Natural killer cell treated with Interleukin-12 subunit alpha and Interleukin-12 subunit beta and Interleukin-15 and Interleukin-18, amount 100 ng/mL, for 72 hours (primary cell): ENCODE data around the gene TBC1D1. TPM values are rescaled to one million over a fixed set of nuclear protein-coding genes. Genes with fewer than 3 reads are reported as not detected.

Source experiments
- ATAC-seq, 2 donors: fragments of 150-1000 bp; cut with Tn5 transposase in 1 of 2; sonication (Bioruptor Pico), chemical (Tn5 transposase) in 1 of 2; 2 replicates each; pipeline ENCODE4 v1.10.0; 2021
- DNase-seq: peaks from one replicate; pipeline ENCODE4 v3.0.0; 2022; ENCODE audit warnings: low spot score
- H3K27ac Mint-ChIP-seq, 2 donors: 1 replicate in 1 of 2; 2 replicates in 1 of 2; pipeline ENCODE4 v1.8.0; 2022; ENCODE audit warnings: mixed read lengths in 2 of 2, mild to moderate bottlenecking in 1 of 2, moderate library complexity in 1 of 2
- H3K27me3 Mint-ChIP-seq, 2 donors: 1 replicate in 1 of 2; 2 replicates in 1 of 2; pipeline ENCODE4 v1.8.0; 2022; ENCODE audit warnings: mixed read lengths in 2 of 2
- H3K36me3 Mint-ChIP-seq: one replicate; pipeline ENCODE4 v1.8.0; 2022; ENCODE audit warnings: mixed read lengths
- H3K4me1 Mint-ChIP-seq, 2 donors: 1 replicate in 1 of 2; 2 replicates in 1 of 2; pipeline ENCODE4 v1.8.0; 2022; ENCODE audit warnings: low read depth in 2 of 2, mixed read lengths in 2 of 2, mild to moderate bottlenecking in 1 of 2
- H3K4me3 Mint-ChIP-seq: one replicate; pipeline ENCODE4 v1.8.0; 2022; ENCODE audit warnings: mixed read lengths
- H3K9me3 Mint-ChIP-seq: 2 replicates; pipeline ENCODE4 v1.8.0; 2022; ENCODE audit warnings: mixed read lengths
- total RNA-seq, 2 donors: library from RNA; stranded (reverse); gene quantifications; one replicate each; pipeline ENCODE4 v1.2.3, GENCODE V29; 2022

TBC1D1 gene
- total RNA-seq, 2 donors from 2014 or later: 47.9 to 66.6 TPM

DNA sequence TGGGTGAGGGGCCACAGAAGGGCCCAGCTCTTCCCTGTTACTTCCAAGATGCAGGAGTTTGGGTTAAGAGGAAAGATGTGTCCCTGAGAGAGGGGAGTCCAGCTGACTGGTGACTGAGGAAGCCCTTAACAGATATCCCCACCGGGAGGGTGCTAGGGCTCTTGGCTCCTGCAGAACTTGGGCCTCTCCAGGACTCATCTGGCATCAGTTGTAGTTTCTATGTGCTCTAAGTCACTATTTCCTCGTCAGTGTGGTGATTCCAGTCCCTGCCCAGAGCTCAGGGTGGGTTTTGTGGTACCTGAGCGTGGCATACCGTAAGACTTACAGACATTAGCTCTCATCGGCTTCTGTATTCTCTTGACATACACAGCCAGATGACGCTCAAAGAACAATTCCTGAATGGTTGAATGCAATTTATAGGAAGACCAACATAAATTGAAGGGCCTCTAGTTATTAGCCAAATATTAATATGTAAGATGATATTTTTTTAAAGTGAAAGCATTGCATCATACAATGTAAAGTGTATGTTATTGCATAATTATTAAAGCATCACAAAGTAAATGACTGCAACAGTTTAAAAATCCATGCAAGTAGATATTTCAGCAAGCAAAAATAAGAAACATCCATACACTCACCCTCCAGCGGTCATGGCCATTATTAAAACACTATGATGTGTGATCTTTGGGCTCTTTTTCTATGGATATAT, 264.9 kb downstream of the TBC1D1 start:
- no peak overlapping the region for H3K27ac Mint-ChIP-seq
- ATAC-seq (no peak), DNase-seq (no peak)
- no peak overlapping the region for H3K4me3 Mint-ChIP-seq
- H3K9me3 Mint-ChIP-seq: peaks cover 3% of the 10 kb centered on the region
- peaks cover 0 to 12% of the 10 kb centered on the region in 2 donors for H3K27me3 Mint-ChIP-seq
- no peaks in the 10 kb centered on the region for H3K36me3 Mint-ChIP-seq
- H3K4me1 Mint-ChIP-seq: peaks cover 4 to 9% of the 10 kb centered on the region in 2 donors

DNA sequence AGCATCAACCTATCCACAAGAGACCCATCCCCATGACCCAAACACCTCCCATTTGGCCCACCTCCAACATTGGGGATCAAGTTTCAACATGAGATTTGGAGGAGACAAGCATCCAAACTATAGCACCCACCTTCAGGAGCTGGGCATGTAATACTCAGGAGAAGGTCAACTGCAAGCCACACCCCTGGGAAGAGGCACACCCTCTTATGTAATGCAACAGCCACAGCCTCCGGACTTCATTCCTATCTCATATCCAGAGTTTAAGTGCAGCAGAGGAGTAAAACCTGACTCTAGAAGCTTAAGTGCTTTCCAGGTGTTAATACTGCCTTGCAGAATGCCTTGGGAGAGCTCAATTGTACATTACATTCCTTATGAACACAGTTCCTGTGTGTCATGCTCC, 266.7 kb downstream of the TBC1D1 start:
- no peak overlapping the region for H3K4me3 Mint-ChIP-seq
- H3K27ac Mint-ChIP-seq: no peak overlapping the region
- no peak for DNase-seq
- ATAC-seq: no peak
- peaks cover 0 to 8% of the 10 kb centered on the region in 2 donors for H3K27me3 Mint-ChIP-seq
- no peaks in the 10 kb centered on the region for H3K36me3 Mint-ChIP-seq
- H3K9me3 Mint-ChIP-seq: peaks cover 3% of the 10 kb centered on the region
- H3K4me1 Mint-ChIP-seq: peaks cover 9 to 14% of the 10 kb centered on the region in 2 donors

DNA sequence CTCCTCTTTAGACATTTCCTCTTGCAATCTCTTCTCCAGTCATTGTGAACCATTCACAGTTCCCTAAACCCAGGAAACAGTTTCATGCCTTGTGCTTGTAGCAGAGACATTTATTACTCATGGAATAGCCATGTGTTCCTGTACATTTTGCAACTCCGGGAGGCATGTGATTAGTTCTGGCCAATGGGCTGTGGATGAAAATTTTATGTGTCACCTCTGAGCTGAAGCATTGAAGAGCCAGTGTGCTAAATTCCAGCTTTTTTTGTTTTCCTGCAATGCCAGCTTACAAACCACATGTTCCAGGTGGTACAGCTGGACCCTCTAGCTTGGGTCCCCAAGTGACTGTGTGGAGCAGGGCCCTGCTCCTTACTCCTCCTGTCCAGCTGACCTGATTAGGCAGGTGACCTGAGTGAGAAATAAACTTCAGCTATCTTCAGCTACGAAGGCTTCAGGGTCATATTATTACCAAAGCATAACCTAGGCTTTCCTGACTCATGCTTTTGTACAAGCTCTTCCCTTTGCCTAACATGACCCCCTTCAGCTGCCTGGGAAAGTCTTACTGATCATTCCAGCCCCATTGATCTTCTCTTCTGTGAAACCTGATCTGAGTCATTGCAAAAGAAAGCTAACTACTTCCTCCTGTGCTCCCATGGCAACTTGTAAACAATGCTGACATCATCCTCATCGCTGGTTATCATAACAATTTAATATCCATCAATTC, 269.8 kb downstream of the TBC1D1 start:
- Mint-ChIP-seq H3K9me3 (peaks cover 3% of the 10 kb centered on the region), H3K4me3 (no peak overlapping the region), H3K27me3 (peaks cover 0 to 8% of the 10 kb centered on the region in 2 donors), H3K27ac (peak overlapping the region; percentile 2 to 12), H3K36me3 (no peaks in the 10 kb centered on the region), H3K4me1 (peaks cover 7 to 13% of the 10 kb centered on the region in 2 donors)
- DNase-seq (no peak), ATAC-seq (peak; percentile 74 to 86)

DNA sequence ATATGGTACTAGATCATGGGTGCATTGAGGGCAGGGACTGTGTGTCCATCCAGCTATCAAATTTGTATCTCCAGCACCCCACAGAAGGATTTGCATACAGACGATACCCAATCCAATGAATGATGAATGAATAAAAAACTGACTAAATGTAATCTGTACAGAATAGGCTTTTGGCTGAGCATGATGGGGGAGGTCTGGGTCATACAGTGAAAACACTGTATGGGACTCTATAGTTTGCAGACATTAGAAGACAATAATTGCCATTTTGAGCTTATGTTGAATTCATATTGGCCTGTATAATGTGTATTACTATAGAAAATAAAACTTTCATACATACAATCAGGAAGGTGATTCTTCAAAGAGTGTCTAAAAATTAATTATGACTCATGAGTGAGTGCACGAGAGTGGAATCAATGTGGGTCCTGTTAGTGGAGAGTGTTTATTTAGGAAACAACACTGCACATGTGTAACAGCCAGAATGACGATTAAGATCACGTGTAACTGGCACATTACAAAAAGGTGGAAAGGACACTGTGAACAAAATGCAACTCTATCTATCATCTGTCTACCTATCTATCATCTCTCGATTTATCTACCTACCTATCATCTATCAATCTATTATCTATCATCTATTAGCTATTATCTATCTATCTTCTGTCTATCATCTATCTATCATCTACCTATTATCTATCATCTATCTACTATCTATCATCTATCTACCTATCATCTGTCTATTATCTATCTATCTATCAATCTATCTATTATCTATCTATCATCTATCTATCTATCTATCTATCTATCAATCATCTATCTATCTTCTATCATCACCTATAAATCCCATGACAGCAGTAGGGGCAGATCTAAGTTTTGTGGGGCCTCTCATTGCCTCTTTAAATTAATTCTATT, 270.6 kb downstream of the TBC1D1 start:
- H3K9me3 Mint-ChIP-seq: peaks cover 3% of the 10 kb centered on the region
- peak overlapping the region; percentile 2 to 12 for H3K27ac Mint-ChIP-seq
- peaks cover 9 to 15% of the 10 kb centered on the region in 2 donors for H3K4me1 Mint-ChIP-seq
- peaks cover 0 to 8% of the 10 kb centered on the region in 2 donors for H3K27me3 Mint-ChIP-seq
- ATAC-seq (no peak), DNase-seq (no peak)
- H3K4me3 Mint-ChIP-seq: no peak overlapping the region
- H3K36me3 Mint-ChIP-seq: no peaks in the 10 kb centered on the region

DNA sequence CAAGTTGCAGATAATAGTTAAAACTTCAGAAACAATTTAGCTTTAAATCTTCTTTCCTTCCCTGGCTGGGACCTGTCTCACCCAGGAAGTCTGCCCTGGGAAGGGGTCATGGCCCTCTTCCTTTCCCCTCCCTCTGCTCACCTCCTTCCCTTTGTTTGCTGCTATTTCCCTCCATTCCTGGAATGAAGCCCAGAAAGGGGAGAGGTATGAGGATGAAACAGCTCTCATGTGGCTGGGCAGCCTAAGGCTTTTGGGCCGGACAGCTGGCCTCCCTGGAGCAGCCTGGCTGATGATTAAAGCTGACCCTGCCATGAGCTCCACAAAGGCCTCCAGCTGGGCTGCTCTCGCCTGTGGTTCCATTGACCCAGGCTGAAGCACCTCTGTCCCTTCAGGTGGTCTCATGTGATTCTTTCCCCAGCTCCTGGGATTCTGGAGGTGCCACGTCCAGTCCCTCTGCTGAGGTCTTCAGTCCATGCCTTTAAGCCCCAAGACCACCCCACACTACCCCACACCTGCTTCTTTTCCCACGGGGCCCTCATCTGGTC, 271.4 kb downstream of the TBC1D1 start:
- H3K4me3 Mint-ChIP-seq: no peak overlapping the region
- peaks cover 3% of the 10 kb centered on the region for H3K9me3 Mint-ChIP-seq
- no peaks in the 10 kb centered on the region for H3K36me3 Mint-ChIP-seq
- peak in 1 of 2 donors; percentile 20 for ATAC-seq
- H3K27ac Mint-ChIP-seq: peak overlapping the region in 1 of 2 donors; percentile 12
- H3K4me1 Mint-ChIP-seq: peaks cover 14 to 15% of the 10 kb centered on the region in 2 donors
- peaks cover 0 to 8% of the 10 kb centered on the region in 2 donors for H3K27me3 Mint-ChIP-seq
- DNase-seq: no peak

DNA sequence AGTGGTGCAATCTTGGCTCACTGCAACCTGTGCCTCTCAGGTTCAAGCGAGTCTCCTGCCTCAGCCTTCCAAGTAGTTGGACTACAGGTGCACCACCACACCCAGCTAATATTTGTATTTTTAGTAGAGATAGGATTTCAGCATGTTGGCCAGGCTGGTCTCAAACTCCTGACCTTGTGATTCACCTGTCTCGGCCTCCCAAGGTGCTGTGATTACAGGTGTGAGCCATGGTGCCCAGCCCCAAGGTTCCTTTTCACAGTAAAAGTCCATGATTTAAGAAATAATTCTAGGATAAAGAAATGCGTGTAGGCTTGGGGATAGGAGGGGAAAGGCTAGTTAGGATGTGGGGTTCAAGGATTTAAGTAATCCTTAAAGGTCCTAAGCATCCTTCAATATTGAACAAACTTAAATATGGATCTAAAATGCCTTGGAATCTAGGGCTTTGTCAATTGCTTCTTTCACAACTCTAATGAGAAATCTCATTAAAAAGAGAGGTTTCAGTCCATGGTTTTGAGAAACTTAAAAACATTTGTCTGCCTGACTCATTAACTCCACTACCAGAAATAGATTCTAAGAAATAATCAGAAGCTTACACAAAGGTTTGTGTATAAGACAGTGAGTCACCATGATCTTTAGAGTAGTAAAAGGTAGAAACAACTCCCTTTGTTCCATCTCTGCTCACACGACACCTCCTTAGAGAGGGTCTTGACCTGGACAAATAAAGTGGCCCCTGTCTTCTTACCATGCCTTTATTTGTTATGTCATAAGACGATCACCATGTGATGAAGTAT, 272.5 kb downstream of the TBC1D1 start:
- Mint-ChIP-seq H3K4me3 (no peak overlapping the region), H3K36me3 (no peaks in the 10 kb centered on the region), H3K27me3 (peaks cover 0 to 7% of the 10 kb centered on the region in 2 donors), H3K9me3 (peaks cover 3% of the 10 kb centered on the region), H3K4me1 (peaks cover 14 to 15% of the 10 kb centered on the region in 2 donors), H3K27ac (no peak overlapping the region)
- ATAC-seq (no peak), DNase-seq (no peak)

DNA sequence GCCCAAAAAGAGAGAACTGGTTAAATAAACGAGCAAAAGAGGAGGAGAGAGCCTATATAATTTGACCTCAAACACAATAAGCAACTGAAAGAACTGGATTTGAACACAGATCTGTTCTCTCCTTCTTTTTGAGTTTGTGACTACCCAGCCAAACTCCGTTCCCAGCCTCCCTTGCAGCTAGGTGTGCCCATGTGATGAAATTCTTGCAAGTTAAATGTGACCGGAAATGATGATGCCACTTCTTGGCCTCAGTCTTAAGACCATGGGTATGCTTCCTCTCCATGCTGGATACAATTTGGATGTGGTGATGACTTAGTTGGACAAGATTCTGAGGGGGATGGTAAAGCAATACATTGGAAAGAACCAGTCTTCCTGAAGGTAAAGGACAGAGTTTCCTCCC, 273.5 kb downstream of the TBC1D1 start:
- peaks cover 14 to 15% of the 10 kb centered on the region in 2 donors for H3K4me1 Mint-ChIP-seq
- ATAC-seq: no peak
- H3K36me3 Mint-ChIP-seq: no peaks in the 10 kb centered on the region
- H3K27ac Mint-ChIP-seq: no peak overlapping the region
- H3K9me3 Mint-ChIP-seq: no peaks in the 10 kb centered on the region
- peaks cover 0 to 4% of the 10 kb centered on the region in 2 donors for H3K27me3 Mint-ChIP-seq
- DNase-seq: no peak
- no peak overlapping the region for H3K4me3 Mint-ChIP-seq

DNA sequence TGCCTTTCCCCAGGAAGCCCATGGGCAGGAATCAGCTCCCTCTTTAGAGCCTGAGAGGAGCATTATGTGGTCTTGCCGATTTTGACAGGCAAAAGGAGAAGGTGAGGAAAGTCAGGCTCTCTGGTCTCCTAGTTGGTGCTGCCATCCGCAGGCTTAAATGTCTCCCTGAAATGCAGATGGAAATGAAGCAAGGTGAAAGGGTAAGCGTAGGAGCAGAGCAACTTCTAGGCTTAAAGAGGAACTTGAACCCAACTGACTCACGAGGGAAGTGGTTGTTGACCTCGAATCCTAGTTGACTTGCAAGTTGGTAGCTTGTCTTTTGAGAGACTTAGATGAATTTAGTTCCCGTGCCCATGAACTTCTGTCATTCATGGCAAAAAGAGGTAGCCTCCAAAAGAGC, 275.2 kb downstream of the TBC1D1 start:
- Mint-ChIP-seq H3K36me3 (no peaks in the 10 kb centered on the region), H3K9me3 (no peaks in the 10 kb centered on the region), H3K4me3 (no peak overlapping the region), H3K27me3 (peaks cover 0 to 4% of the 10 kb centered on the region in 2 donors), H3K27ac (peak overlapping the region in 1 of 2 donors; percentile 29), H3K4me1 (peaks cover 7 to 10% of the 10 kb centered on the region in 2 donors)
- ATAC-seq: no peak
- no peak for DNase-seq

DNA sequence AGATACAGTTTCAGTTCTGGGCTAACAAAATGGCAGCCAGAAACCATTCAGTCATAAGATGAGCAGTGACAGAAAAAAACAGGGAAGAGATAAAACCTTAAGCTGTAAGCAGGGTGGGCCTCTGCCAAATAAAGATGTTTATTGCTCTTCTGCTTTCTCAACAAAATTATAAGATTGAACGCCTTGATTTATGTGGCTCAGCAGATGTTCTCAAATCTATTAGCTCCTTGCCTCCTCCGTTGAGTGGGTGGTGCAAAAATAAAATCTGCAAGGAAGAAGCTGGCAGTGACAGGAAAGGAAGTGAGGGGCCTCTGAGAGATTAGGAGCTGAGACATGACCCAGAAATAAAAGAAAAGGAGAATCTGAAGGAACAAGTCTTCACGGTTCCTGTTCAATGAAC, 275.9 kb downstream of the TBC1D1 start:
- Mint-ChIP-seq H3K4me1 (peaks cover 5 to 9% of the 10 kb centered on the region in 2 donors), H3K27ac (no peak overlapping the region), H3K4me3 (no peak overlapping the region), H3K36me3 (no peaks in the 10 kb centered on the region), H3K9me3 (no peaks in the 10 kb centered on the region), H3K27me3 (peaks cover 0 to 4% of the 10 kb centered on the region in 2 donors)
- DNase-seq (no peak), ATAC-seq (no peak)

DNA sequence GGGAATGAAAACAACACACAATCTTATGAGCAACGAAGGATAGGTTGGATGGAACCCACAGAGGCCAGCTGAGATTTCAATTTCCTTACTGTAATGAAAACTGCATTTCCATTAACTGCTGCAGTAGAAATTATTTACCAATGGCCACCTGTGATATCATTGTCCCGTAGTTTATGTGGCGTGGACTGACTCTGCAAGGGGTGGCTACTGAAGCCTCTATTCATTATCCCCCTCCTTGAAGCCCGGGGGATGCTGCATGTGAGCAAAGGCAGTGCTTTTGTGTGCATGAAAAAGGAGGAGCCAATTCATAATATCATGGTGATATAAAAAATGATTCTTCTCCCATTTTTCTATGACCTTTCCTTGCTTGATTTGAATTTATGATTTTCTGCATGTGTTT, 277.1 kb downstream of the TBC1D1 start:
- Mint-ChIP-seq H3K27me3 (peaks cover 0 to 4% of the 10 kb centered on the region in 2 donors), H3K36me3 (no peaks in the 10 kb centered on the region), H3K4me3 (no peak overlapping the region), H3K9me3 (no peaks in the 10 kb centered on the region), H3K4me1 (peaks cover 5 to 9% of the 10 kb centered on the region in 2 donors), H3K27ac (no peak overlapping the region)
- ATAC-seq: no peak
- DNase-seq: no peak

DNA sequence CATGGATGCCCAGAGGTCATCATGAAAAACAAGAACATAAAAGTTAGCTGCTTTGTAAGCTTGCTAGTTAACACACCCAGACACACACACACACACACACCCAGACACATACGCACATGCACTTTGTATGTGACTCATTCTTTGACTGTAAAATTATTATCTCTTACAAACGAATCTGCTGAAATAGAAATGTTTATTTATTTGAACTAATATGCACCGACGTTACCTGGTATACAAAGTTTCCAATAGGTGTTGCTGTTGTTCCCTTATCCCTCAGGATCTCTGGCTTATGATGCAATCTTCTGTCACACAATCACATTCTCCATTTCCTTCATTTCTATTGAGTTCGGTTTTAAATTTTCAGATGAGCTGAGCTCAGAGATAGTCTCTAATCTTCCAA, 278.6 kb downstream of the TBC1D1 start:
- no peak for DNase-seq
- peaks cover 5 to 9% of the 10 kb centered on the region in 2 donors for H3K4me1 Mint-ChIP-seq
- H3K36me3 Mint-ChIP-seq: no peaks in the 10 kb centered on the region
- ATAC-seq: no peak
- no peak overlapping the region for H3K27ac Mint-ChIP-seq
- H3K27me3 Mint-ChIP-seq: peaks cover 0 to 4% of the 10 kb centered on the region in 2 donors
- H3K9me3 Mint-ChIP-seq: no peaks in the 10 kb centered on the region
- H3K4me3 Mint-ChIP-seq: no peak overlapping the region

DNA sequence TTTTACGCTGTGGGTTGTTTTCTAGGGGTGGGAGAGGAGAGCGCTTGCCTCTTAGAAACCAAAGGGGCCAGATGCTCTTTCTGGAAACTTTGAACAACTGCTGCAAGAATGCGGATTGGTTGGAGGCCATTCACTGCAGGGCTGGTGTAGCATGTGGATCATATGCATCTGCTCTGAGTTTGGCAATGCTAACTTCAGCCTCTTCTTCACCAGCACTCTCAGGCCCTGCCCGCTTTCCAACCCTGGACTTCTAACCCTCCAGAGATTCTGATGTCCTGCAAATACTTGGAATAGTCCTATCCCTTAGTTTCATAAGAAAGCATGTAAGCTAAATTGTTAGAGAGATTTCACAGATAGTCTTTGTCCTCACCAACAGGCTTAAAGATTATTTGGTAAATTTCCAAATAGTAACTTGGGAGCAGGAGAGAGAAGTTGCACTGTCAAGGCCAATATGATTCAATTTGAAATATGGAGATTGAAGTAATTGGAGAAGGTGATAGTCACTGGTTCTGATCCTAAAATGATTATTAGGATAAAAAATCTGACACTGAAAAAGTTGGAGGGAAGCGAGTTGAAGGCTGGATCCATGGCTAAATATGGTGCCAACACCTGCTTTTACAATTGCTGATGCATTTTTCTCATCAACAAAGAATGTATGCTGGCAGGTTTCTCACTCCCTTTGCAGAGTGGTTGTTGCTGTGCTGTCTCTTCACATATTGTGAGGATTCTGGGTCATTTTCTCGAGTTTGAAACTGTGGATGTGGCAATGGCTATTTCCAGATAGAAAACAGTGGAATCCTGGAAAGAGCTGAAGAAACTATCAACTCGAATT, 279.7 kb downstream of the TBC1D1 start:
- H3K27ac Mint-ChIP-seq: no peak overlapping the region
- peaks cover 0 to 4% of the 10 kb centered on the region in 2 donors for H3K27me3 Mint-ChIP-seq
- H3K36me3 Mint-ChIP-seq: no peaks in the 10 kb centered on the region
- H3K9me3 Mint-ChIP-seq: no peaks in the 10 kb centered on the region
- no peak overlapping the region for H3K4me3 Mint-ChIP-seq
- ATAC-seq (no peak), DNase-seq (no peak)
- H3K4me1 Mint-ChIP-seq: peaks cover 7 to 9% of the 10 kb centered on the region in 2 donors
